Endothelial cell of umbilical vein (primary cell): Measurements from ENCODE around the gene MPZL3. TPM values are rescaled to one million over a fixed set of nuclear protein-coding genes. Genes with fewer than 3 reads are reported as not detected.

ENCODE experiments used
- BruUV-seq: library from RNA; stranded (reverse); fragments of 400-500 nt; replicated peaks from 2 replicates; lab custom pipeline; 2021; lab: Mats Ljungman, UMichigan
- CTCF ChIA-PET: fragments of 300-600, 350-600 bp; sonication (Branson Sonifier 250); formaldehyde crosslinking; loops from one replicate; lab custom pipeline; 2021; ENCODE audit warnings: antibody characterized with exemption, inconsistent platforms; lab: Charles Lee
- POLR2A ChIA-PET: fragments of 300-600, 350-600 bp; sonication (Branson Sonifier 250); formaldehyde crosslinking; loops from one replicate; lab custom pipeline; 2021; ENCODE audit warnings: antibody characterized with exemption, inconsistent platforms; lab: Charles Lee
- DNase-seq: peaks from one replicate; pipeline ENCODE4 v3.0.0-alpha.2; 2011; ENCODE audit warnings: low read depth, low spot score
- FAIRE-seq: peaks from 2 replicates; lab custom pipeline; 2011; peaks lifted over from hg19 to GRCh38; lab: Jason Lieb, UNC
- H2AFZ ChIP-seq: 2 replicates; pipeline ENCODE4 v1.6.0; 2012; ENCODE audit warnings: low read depth, low read length, control low read depth, inconsistent platforms
- H3K27ac ChIP-seq: 2 replicates; pipeline ENCODE4 v1.5.1; 2011; ENCODE audit warnings: low read depth, mild to moderate bottlenecking, control low read depth, low read length, moderate library complexity; ENCODE audit not compliant: insufficient read depth
- H3K27me3 ChIP-seq, 2 experiments: 2 replicates each; pipeline versions ENCODE4 v1.6.0 to v1.6.1; 2011; ENCODE audit warnings: low read length in 2 of 2, mixed read lengths in 1 of 2; ENCODE audit not compliant: control insufficient read depth in 2 of 2, insufficient read depth in 2 of 2
- H3K36me3 ChIP-seq, 2 experiments: 2 replicates in 1 of 2; 3 replicates in 1 of 2; pipeline ENCODE4 v1.5.1; 2011; ENCODE audit warnings: low read length in 2 of 2, mild to moderate bottlenecking in 1 of 2, moderate library complexity in 1 of 2; ENCODE audit not compliant: control insufficient read depth in 2 of 2, insufficient read depth in 2 of 2; ENCODE audit errors: extremely low read depth in 1 of 2
- H3K4me1 ChIP-seq: 3 replicates; pipeline ENCODE4 v1.5.1; 2011; ENCODE audit warnings: mild to moderate bottlenecking, low read length; ENCODE audit not compliant: control insufficient read depth, insufficient read depth; ENCODE audit errors: extremely low read depth
- H3K4me2 ChIP-seq: 2 replicates; pipeline ENCODE4 v1.6.1; 2011; ENCODE audit warnings: low read length, control low read depth, mixed read lengths; ENCODE audit not compliant: insufficient read depth
- H3K4me3 ChIP-seq, 3 experiments: fragments of 200-600 bp in 1 of 3; sonication (generic), shearing (Covaris generic) in 1 of 3; replicated peaks in 1 of 3; 2 replicates each; pipeline ENCODE4 v1.5.1; 2011 to 2016; ENCODE audit warnings: control low read depth in 3 of 3, low read length in 3 of 3, mild to moderate bottlenecking in 2 of 3, inconsistent platforms in 1 of 3, low read depth in 1 of 3, moderate library complexity in 1 of 3; ENCODE audit not compliant: insufficient read depth in 1 of 3
- H3K79me2 ChIP-seq: 2 replicates; pipeline ENCODE4 v1.6.0; 2012; ENCODE audit warnings: low read length, inconsistent platforms; ENCODE audit not compliant: control insufficient read depth, insufficient read depth
- H3K9ac ChIP-seq: replicated peaks from 2 replicates; pipeline ENCODE3; 2011; ENCODE audit warnings: low read length, control low read depth; ENCODE audit not compliant: insufficient read depth; ENCODE audit errors: extremely low read depth
- H3K9me1 ChIP-seq: replicated peaks from 3 replicates; pipeline ENCODE4 v1.6.0; 2011; ENCODE audit warnings: mild to moderate bottlenecking, low read length; ENCODE audit not compliant: control insufficient read depth, insufficient read depth; ENCODE audit errors: extremely low read depth
- H3K9me3 ChIP-seq: replicated peaks from 2 replicates; pipeline ENCODE4 v1.5.1; 2012; ENCODE audit warnings: low read length, inconsistent platforms; ENCODE audit not compliant: control insufficient read depth, insufficient read depth
- H4K20me1 ChIP-seq: replicated peaks from 2 replicates; pipeline ENCODE3; 2011; ENCODE audit warnings: mild to moderate bottlenecking, low read length; ENCODE audit not compliant: control insufficient read depth, insufficient read depth; ENCODE audit errors: extremely low read depth
- EZH2 ChIP-seq: IDR thresholded peaks from 2 replicates; pipeline ENCODE4 v1.6.1; 2012; ENCODE audit warnings: borderline replicate concordance, low read depth, mild to moderate bottlenecking, moderate library complexity, low read length, inconsistent platforms; ENCODE audit not compliant: severe bottlenecking
- FOS ChIP-seq: IDR thresholded peaks from 2 replicates; pipeline ENCODE4 v1.6.1; 2011; ENCODE audit warnings: mild to moderate bottlenecking, low read length, moderate library complexity, borderline replicate concordance; ENCODE audit not compliant: insufficient read depth
- GATA2 ChIP-seq: IDR thresholded peaks from 2 replicates; pipeline ENCODE4 v1.7.0; 2011; ENCODE audit warnings: low read depth, mild to moderate bottlenecking, moderate library complexity, mixed read lengths, low read length; ENCODE audit not compliant: insufficient read length, insufficient read depth
- JUN ChIP-seq: IDR thresholded peaks from 2 replicates; pipeline ENCODE4 v1.6.1; 2011; ENCODE audit warnings: borderline replicate concordance, low read depth; ENCODE audit not compliant: insufficient read length, insufficient read depth
- MYC ChIP-seq: IDR thresholded peaks from one replicate; pipeline ENCODE4 v1.6.1; 2011; ENCODE audit warnings: mild to moderate bottlenecking, low read depth, low read length
- POLR2A ChIP-seq: IDR thresholded peaks from 2 replicates; pipeline ENCODE4 v1.6.1; 2012; ENCODE audit warnings: low read depth, mild to moderate bottlenecking, control low read depth, low read length
- POLR2AphosphoS5 ChIP-seq: IDR thresholded peaks from 2 replicates; pipeline ENCODE4 v1.6.1; 2012; ENCODE audit warnings: low read depth, mild to moderate bottlenecking, control low read depth, low read length, moderate library complexity; ENCODE audit not compliant: insufficient read depth
- dilution Hi-C: fragments of 300-500 bp; cut with MboI; formaldehyde crosslinking; loops from one replicate; pipeline ENCODE4 v1.15.0; 2019; ENCODE audit warnings: low sequenced_read_pairs; ENCODE audit not compliant: extremely low pct_ligation_motif_present
- intact Hi-C: fragments of 100-400 bp; cut with micrococcal nuclease; formaldehyde crosslinking; loops from one replicate; pipeline ENCODE4 v1.10.0; 2022
- polyA plus RNA-seq, 4 experiments: library from polyadenylated mRNA; depleted of rRNA in 3 of 4; stranded (reverse) in 3 of 4; unstranded in 1 of 4; fragments of >200 nt; gene quantifications; 2 replicates each; pipeline versions ENCODE4 v1.2.1 to v1.2.3, GENCODE V29; 2011 to 2012; ENCODE audit warnings: missing spikeins in 1 of 4
- total RNA-seq: library from RNA; stranded (reverse); gene quantifications from 2 replicates; pipeline ENCODE4 v1.2.3, GENCODE V29; 2021
- TF ChIP-seq, protein P1 (sequence below): IDR thresholded peaks from 2 replicates; pipeline ENCODE4 v1.6.1; 2011; ENCODE audit not compliant: insufficient read depth, insufficient read length
- TF ChIP-seq, protein P2 (sequence below), 2 donors: IDR thresholded peaks; 1 replicate in 1 of 2; 2 replicates in 1 of 2; pipeline ENCODE4 v1.5.1; 2011; ENCODE audit warnings: low read length in 2 of 2, mild to moderate bottlenecking in 2 of 2, moderate library complexity in 2 of 2, control low read depth in 1 of 2, inconsistent platforms in 1 of 2, low read depth in 1 of 2; ENCODE audit not compliant: insufficient read depth in 1 of 2; ENCODE audit errors: extremely low read depth in 1 of 2

Gene MPZL3
- total and polyA plus RNA-seq, 2 donors (not counting 3 experiments of a cell fraction or from before 2014, with no cell fraction given) = 2.5 to 7.1 TPM

DNA sequence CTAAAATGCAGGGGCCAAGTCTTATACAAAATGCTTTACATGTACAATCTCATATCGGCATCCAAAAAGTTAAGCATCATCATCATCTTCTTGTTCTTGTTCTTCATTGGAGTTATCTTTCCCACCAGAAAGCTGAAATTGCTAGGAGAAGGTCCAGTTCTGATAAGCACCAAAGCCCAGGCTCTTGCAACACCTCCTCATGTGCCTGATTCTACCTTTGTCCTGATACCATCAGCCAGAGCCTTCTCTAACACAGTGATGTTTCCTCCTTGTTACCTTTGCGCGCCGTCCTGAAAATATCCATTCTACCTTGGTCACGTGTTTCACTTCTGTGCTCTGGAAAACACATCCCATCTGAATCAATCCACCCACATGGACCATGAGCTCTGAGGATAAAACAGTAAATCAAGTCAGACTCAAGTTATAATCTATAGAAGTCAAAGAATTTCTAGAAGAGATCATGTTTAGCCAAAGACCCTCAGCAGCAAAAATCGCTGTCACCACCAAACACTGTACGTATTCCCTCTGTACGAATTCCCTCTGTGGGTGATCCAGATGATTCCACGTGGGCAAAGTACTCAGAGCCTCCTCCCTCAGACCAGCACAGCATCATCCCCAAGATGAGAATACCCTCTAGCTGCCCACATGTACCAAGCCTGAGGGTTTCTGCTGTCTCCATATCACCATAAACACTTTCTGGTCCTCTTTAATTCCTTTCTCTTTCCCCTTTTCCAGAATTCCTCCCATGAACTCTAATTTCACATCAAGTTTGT, 46.4 kb downstream of the MPZL3 start:
- Histone ChIP-seq H3K4me3 (no peak overlapping the region), H4K20me1 (no peaks in the 10 kb centered on the region), H3K9me3 (no peaks in the 10 kb centered on the region), H3K79me2 (no peaks in the 10 kb centered on the region), H3K36me3 (no peaks in the 10 kb centered on the region), H3K27ac (peak overlapping the region; percentile 19), H3K27me3 (peaks cover 2 to 5% of the 10 kb centered on the region in 2 experiments), H2AFZ (no peak overlapping the region), H3K4me1 (peaks cover 15% of the 10 kb centered on the region), H3K9me1 (no peaks in the 10 kb centered on the region), H3K4me2 (no peak overlapping the region), H3K9ac (no peak overlapping the region)
- FAIRE-seq (no peak), DNase-seq (no peak)
- BruUV-seq = no TSS peak
- POLR2A ChIA-PET = no interaction called here
- CTCF ChIA-PET = interaction anchor here (4.8 kb wide), 1 partner anchor 7 kb away, joined by 37 read pairs; no protein-coding TSS in a partner anchor
- TF ChIP-seq, protein P1, sequence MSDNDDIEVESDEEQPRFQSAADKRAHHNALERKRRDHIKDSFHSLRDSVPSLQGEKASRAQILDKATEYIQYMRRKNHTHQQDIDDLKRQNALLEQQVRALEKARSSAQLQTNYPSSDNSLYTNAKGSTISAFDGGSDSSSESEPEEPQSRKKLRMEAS = no peak
- TF ChIP-seq EZH2 = no peak
- TF ChIP-seq, protein P2, sequence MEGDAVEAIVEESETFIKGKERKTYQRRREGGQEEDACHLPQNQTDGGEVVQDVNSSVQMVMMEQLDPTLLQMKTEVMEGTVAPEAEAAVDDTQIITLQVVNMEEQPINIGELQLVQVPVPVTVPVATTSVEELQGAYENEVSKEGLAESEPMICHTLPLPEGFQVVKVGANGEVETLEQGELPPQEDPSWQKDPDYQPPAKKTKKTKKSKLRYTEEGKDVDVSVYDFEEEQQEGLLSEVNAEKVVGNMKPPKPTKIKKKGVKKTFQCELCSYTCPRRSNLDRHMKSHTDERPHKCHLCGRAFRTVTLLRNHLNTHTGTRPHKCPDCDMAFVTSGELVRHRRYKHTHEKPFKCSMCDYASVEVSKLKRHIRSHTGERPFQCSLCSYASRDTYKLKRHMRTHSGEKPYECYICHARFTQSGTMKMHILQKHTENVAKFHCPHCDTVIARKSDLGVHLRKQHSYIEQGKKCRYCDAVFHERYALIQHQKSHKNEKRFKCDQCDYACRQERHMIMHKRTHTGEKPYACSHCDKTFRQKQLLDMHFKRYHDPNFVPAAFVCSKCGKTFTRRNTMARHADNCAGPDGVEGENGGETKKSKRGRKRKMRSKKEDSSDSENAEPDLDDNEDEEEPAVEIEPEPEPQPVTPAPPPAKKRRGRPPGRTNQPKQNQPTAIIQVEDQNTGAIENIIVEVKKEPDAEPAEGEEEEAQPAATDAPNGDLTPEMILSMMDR (IDR thresholded peaks at IDR 0.05; ENCODE audit: extremely low read depth in 1 of 2, insufficient read depth in 1 of 2, low read depth in 1 of 2, low read length in 2 of 2) = no peak
- TF ChIP-seq POLR2A = no peak
- TF ChIP-seq JUN = no peak
- TF ChIP-seq FOS = no peak
- TF ChIP-seq GATA2 = no peak
- TF ChIP-seq MYC = no peak
- no peak for TF ChIP-seq POLR2AphosphoS5
- intact Hi-C loops (loop anchor here (1.0 to 2.0 kb wide), 3 partner anchors 23 to 59 kb away; partner anchors contain the start of gene MPZL2), dilution Hi-C loops (no loop called here)
